HS-5 (cell line): ENCODE measurements around the gene FAM110A.
"Not testable (repeated sequence)": the region's sequence is repeated elsewhere in the genome, so short reads cannot be mapped to it uniquely, and the experiment has no call there.

Experiments
- DNase-seq: peaks from one replicate; pipeline ENCODE4 v3.0.0-alpha.2; 2012; ENCODE audit warnings: low read depth

Gene FAM110A

GRCh38 chr20:873875-874607, 40.5 kb downstream of the FAM110A start:
- DNase-seq: no peak

- no peak for DNase-seq
Observed at GRCh38 chr20:875115-875514, 41.6 kb downstream of the FAM110A start.

GRCh38 chr20:877814-878213, 44.3 kb downstream of the FAM110A start:
- no peak for DNase-seq

GRCh38 chr20:878511-879307, 45.2 kb downstream of the FAM110A start:
- no peak for DNase-seq

GRCh38 chr20:879626-880025, 46.1 kb downstream of the FAM110A start:
- DNase-seq: no peak

GRCh38 chr20:881051-881782, 47.7 kb downstream of the FAM110A start:
- DNase-seq: peak; percentile 31

- DNase-seq: no peak
Observed at GRCh38 chr20:881783-882144, 48.2 kb downstream of the FAM110A start.

GRCh38 chr20:884983-885952, 51.8 kb downstream of the FAM110A start:
- no peak for DNase-seq

GRCh38 chr20:887137-887536, 53.6 kb downstream of the FAM110A start:
- DNase-seq: no peak

GRCh38 chr20:888057-888456, 54.5 kb downstream of the FAM110A start:
- DNase-seq: no peak

GRCh38 chr20:889106-889505, 55.6 kb downstream of the FAM110A start:
- DNase-seq: no peak

GRCh38 chr20:889932-890463, 56.5 kb downstream of the FAM110A start:
- DNase-seq: no peak

GRCh38 chr20:890666-891057, 57.1 kb downstream of the FAM110A start:
- DNase-seq: no peak

- no peak for DNase-seq
Observed at GRCh38 chr20:891058-891705, 57.7 kb downstream of the FAM110A start.

GRCh38 chr20:891706-892080, 58.2 kb downstream of the FAM110A start:
- no peak for DNase-seq

- not testable (repeated sequence) for DNase-seq
Observed at GRCh38 chr20:892371-892770, 58.9 kb downstream of the FAM110A start.
